HepG2 (cell line): ENCODE data around the gene HSPA1L. TPM values are rescaled to one million over a fixed set of nuclear protein-coding genes. Genes with fewer than 3 reads are reported as not detected.
A peak's percentile ranks its signal among the peaks of the same experiment; 100 is the strongest.

ENCODE experiments used
- ARID2 ChIP-seq: sonication (generic); formaldehyde crosslinking; IDR thresholded peaks from 2 replicates; pipeline ENCODE4 v1.8.1; 2022; ENCODE audit warnings: mild to moderate bottlenecking, missing genetic modification reagents, borderline replicate concordance
- DMAP1 ChIP-seq: IDR thresholded peaks from 2 replicates; pipeline ENCODE4 v1.6.1; 2016
- DPF2 ChIP-seq: sonication (generic); formaldehyde crosslinking; IDR thresholded peaks from 2 replicates; pipeline ENCODE4 v1.4.0; 2020; ENCODE audit warnings: mild to moderate bottlenecking, low read depth, missing genetic modification reagents, borderline replicate concordance
- FOXK1 ChIP-seq: sonication (generic); formaldehyde crosslinking; IDR thresholded peaks from 2 replicates; pipeline ENCODE4 v1.4.0; 2020; ENCODE audit warnings: low read depth, missing genetic modification reagents, borderline replicate concordance
- MTA1 ChIP-seq: sonication (generic); formaldehyde crosslinking; IDR thresholded peaks from 2 replicates; pipeline ENCODE4 v1.4.0; 2020; ENCODE audit warnings: missing genetic modification reagents, mild to moderate bottlenecking, borderline replicate concordance
- NFYB ChIP-seq: sonication (generic); formaldehyde crosslinking; IDR thresholded peaks from 2 replicates; pipeline ENCODE4 v1.4.0; 2020; ENCODE audit warnings: missing genetic modification reagents
- NPAS2 ChIP-seq: sonication (generic); formaldehyde crosslinking; IDR thresholded peaks from 2 replicates; pipeline ENCODE4 v1.8.0; 2022; ENCODE audit warnings: mild to moderate bottlenecking, missing genetic modification reagents, borderline replicate concordance
- TARDBP ChIP-seq: sonication (generic); formaldehyde crosslinking; IDR thresholded peaks from 2 replicates; pipeline ENCODE4 v1.8.0; 2022; ENCODE audit warnings: mild to moderate bottlenecking, missing genetic modification reagents
- TSC22D2 ChIP-seq: sonication (generic); formaldehyde crosslinking; IDR thresholded peaks from 2 replicates; pipeline ENCODE4 v1.5.1; 2020; ENCODE audit warnings: missing genetic modification reagents, mild to moderate bottlenecking, borderline replicate concordance
- UBTF ChIP-seq: sonication (generic); formaldehyde crosslinking; IDR thresholded peaks from 2 replicates; pipeline ENCODE4 v1.4.0; 2020; ENCODE audit warnings: mild to moderate bottlenecking, missing genetic modification reagents
- ZFP41 ChIP-seq: sonication (generic); formaldehyde crosslinking; IDR thresholded peaks from 2 replicates; pipeline ENCODE4 v1.4.0; 2020; ENCODE audit warnings: mild to moderate bottlenecking, missing genetic modification reagents, borderline replicate concordance
- ZFX ChIP-seq: sonication (generic); formaldehyde crosslinking; IDR thresholded peaks from 2 replicates; pipeline ENCODE4 v1.4.0; 2020; ENCODE audit warnings: mild to moderate bottlenecking, low read depth, missing genetic modification reagents, moderate library complexity
- ZNF296 ChIP-seq: sonication (generic); formaldehyde crosslinking; conservative IDR thresholded peaks from 2 replicates; pipeline ENCODE4 v1.5.0; 2020; ENCODE audit warnings: mild to moderate bottlenecking, missing genetic modification reagents
- ZNF549 ChIP-seq: sonication (generic); formaldehyde crosslinking; IDR thresholded peaks from 2 replicates; pipeline ENCODE4 v1.5.0; 2020; ENCODE audit warnings: missing genetic modification reagents
- ZNF614 ChIP-seq: IDR thresholded peaks from 2 replicates; pipeline ENCODE4 v1.6.1; 2018; ENCODE audit warnings: missing biosample characterization, missing genetic modification reagents, inconsistent platforms, borderline replicate concordance
- ZNF773 ChIP-seq: sonication (generic); formaldehyde crosslinking; IDR thresholded peaks from 2 replicates; pipeline ENCODE4 v1.4.0; 2020; ENCODE audit warnings: missing genetic modification reagents, borderline replicate concordance
- ZSCAN12 ChIP-seq: sonication (generic); formaldehyde crosslinking; IDR thresholded peaks from 2 replicates; pipeline ENCODE4 v1.9.0; 2021; ENCODE audit warnings: mild to moderate bottlenecking, missing genetic modification reagents
- ZSCAN5A ChIP-seq: sonication (generic); formaldehyde crosslinking; IDR thresholded peaks from 2 replicates; pipeline ENCODE4 v1.8.0; 2022; ENCODE audit warnings: mild to moderate bottlenecking, missing genetic modification reagents, borderline replicate concordance
- polyA plus RNA-seq, 8 experiments: library from polyadenylated mRNA; depleted of rRNA in 3 of 8; stranded (reverse) in 7 of 8; unstranded in 1 of 8; fragments of >200 nt; fragmentation: Illumina TruSeq in 4 of 8; extraction: Trizol in 4 of 8; gene quantifications; 2 replicates each; pipeline versions ENCODE4 v1.2.1 to v1.2.3, GENCODE V29; 2011 to 2016; ENCODE audit warnings: low read depth in 4 of 8, missing spikeins in 1 of 8, mixed read lengths in 1 of 8; ENCODE audit not compliant: insufficient read depth in 1 of 8
- total RNA-seq, 5 experiments: library from RNA; depleted of rRNA; stranded (reverse); fragments of >200 nt; fragmentation: Illumina TruSeq; extraction: Trizol; gene quantifications; 2 replicates each; pipeline ENCODE4 v1.2.3, GENCODE V29; 2016; ENCODE audit warnings: low read depth in 1 of 5
- TF ChIP-seq, protein P1 (sequence below): sonication (generic); formaldehyde crosslinking; IDR thresholded peaks from 2 replicates; pipeline ENCODE4 v1.9.0; 2022; ENCODE audit warnings: low read depth, missing genetic modification reagents
- TF ChIP-seq, protein P2 (sequence below): sonication (generic); formaldehyde crosslinking; IDR thresholded peaks from 2 replicates; pipeline ENCODE4 v1.5.1; 2020; ENCODE audit warnings: missing genetic modification reagents, mild to moderate bottlenecking, borderline replicate concordance
- TF ChIP-seq, protein P3 (sequence below): IDR thresholded peaks from 2 replicates; pipeline ENCODE4 v1.6.1; 2016; ENCODE audit warnings: missing compliant biosample characterization, missing genetic modification reagents, borderline replicate concordance

The HSPA1L gene
- total and polyA plus RNA-seq, 2 of the 13 experiments (the other 11 are each of a cell fraction or from before 2014, with no cell fraction given): 0.55 to 1.0 TPM

DNA sequence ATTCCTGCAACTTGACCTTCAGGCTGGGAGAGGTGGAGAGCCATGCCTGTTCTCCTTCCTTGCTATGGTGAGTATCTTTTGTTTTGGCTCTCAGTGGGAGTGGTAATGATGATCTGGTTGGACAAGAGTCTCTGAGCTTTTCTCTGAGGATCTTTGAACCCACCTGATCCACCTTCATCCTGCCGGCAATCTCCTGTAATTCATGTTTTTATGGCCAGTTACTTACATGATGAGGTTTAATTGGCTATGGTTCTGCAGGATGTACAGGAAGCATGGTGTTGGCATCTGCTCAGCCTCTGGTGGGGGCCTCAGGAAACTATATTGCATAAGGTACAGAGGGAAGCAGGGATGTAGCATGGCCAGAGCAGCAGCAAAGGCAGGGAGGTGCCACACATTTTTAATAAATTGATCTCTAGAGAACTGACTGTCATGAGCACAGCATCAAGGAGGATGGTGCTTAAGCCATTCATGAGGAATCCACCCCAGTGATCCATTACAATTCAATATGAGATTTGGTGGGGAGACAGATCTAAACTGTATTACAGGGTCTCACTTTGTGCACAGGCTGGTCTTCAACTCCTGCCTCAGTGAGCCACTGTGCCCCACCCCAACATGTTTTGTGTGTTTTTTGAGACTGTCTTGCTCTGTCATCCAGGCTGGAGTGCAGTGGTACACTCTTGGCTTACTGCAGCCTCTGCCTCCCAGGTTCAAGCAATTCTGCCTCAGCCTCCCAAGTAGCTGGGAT, 22.5 kb upstream of the HSPA1L start (continued):
- TF ChIP-seq MTA1 (CRISPR knock-in tag) (no peak; the same call in 1 of the 2 replicates), DPF2 (no peak), ZNF549 (CRISPR knock-in tag) (no peak), ZSCAN5A (CRISPR knock-in tag) (0 out of 2 replicates have a peak, but pooled peaks have one; percentile 9), NFYB (CRISPR knock-in tag) (no peak), NPAS2 (CRISPR knock-in tag) (no peak), DMAP1 (CRISPR knock-in tag) (no peak), FOXK1 (no peak), TARDBP (CRISPR knock-in tag) (0 out of 2 replicates have a peak, but pooled peaks have one; percentile 21), TSC22D2 (CRISPR knock-in tag) (no peak), ZNF296 (CRISPR knock-in tag) (0 out of 2 replicates have a peak, but pooled peaks have one; percentile 32), ZFP41 (CRISPR knock-in tag) (no peak), ZFX (peak; percentile 35; the same call in 1 of the 2 replicates), ARID2 (no peak), ZNF773 (no peak), ZSCAN12 (no peak), UBTF (CRISPR knock-in tag) (no peak), ZNF614 (no peak)
- TF ChIP-seq, protein P1, sequence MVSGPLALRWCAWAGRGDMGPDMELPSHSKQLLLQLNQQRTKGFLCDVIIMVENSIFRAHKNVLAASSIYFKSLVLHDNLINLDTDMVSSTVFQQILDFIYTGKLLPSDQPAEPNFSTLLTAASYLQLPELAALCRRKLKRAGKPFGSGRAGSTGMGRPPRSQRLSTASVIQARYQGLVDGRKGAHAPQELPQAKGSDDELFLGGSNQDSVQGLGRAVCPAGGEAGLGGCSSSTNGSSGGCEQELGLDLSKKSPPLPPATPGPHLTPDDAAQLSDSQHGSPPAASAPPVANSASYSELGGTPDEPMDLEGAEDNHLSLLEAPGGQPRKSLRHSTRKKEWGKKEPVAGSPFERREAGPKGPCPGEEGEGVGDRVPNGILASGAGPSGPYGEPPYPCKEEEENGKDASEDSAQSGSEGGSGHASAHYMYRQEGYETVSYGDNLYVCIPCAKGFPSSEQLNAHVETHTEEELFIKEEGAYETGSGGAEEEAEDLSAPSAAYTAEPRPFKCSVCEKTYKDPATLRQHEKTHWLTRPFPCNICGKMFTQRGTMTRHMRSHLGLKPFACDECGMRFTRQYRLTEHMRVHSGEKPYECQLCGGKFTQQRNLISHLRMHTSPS: no peak
- TF ChIP-seq, protein P2, sequence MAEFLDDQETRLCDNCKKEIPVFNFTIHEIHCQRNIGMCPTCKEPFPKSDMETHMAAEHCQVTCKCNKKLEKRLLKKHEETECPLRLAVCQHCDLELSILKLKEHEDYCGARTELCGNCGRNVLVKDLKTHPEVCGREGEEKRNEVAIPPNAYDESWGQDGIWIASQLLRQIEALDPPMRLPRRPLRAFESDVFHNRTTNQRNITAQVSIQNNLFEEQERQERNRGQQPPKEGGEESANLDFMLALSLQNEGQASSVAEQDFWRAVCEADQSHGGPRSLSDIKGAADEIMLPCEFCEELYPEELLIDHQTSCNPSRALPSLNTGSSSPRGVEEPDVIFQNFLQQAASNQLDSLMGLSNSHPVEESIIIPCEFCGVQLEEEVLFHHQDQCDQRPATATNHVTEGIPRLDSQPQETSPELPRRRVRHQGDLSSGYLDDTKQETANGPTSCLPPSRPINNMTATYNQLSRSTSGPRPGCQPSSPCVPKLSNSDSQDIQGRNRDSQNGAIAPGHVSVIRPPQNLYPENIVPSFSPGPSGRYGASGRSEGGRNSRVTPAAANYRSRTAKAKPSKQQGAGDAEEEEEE (CRISPR knock-in tag): no peak
- TF ChIP-seq, protein P3, sequence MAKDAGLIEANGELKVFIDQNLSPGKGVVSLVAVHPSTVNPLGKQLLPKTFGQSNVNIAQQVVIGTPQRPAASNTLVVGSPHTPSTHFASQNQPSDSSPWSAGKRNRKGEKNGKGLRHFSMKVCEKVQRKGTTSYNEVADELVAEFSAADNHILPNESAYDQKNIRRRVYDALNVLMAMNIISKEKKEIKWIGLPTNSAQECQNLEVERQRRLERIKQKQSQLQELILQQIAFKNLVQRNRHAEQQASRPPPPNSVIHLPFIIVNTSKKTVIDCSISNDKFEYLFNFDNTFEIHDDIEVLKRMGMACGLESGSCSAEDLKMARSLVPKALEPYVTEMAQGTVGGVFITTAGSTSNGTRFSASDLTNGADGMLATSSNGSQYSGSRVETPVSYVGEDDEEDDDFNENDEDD (CRISPR knock-in tag): no peak
